Measurements from ENCODE around the gene TXNDC16. TPM values are rescaled to one million over a fixed set of nuclear protein-coding genes. Genes with fewer than 3 reads are reported as not detected.

The TXNDC16 gene
- total and polyA plus RNA-seq, 9 of the 15 experiments (the other 6 are each of a cell fraction or from before 2014, with no cell fraction given): 1.8 to 6.2 (median 4.9) TPM

- H3K9me1 ChIP-seq (ENCODE audit: control insufficient read depth, insufficient read depth, low read length): no peaks in the 10 kb centered on the region
- in situ Hi-C loops (cut with MboI): no loop called here
- H3K79me2 ChIP-seq (ENCODE audit: control insufficient read depth, insufficient read depth, low read length): no peaks in the 10 kb centered on the region
- no peak overlapping the region for H3K27ac ChIP-seq (ENCODE audit: extremely low read depth, low read depth, low read length)
- FAIRE-seq: no peak
- CTCF ChIA-PET (ENCODE audit: low intra/inter-chr PET ratio): no interaction called here
- TF ChIP-seq KDM2B (CRISPR knock-in tag; IDR thresholded peaks at IDR 0.05): no peak
- TF ChIP-seq VEZF1 (CRISPR knock-in tag; IDR thresholded peaks at IDR 0.05): no peak
- no peak for TF ChIP-seq ZKSCAN1 (IDR thresholded peaks at IDR 0.05; ENCODE audit: low read depth, low read length)
- no peak for TF ChIP-seq RNF2 (IDR thresholded peaks at IDR 0.05)
- no peak for TF ChIP-seq MAFG (tag; conservative IDR thresholded peaks at IDR 0.05)
- no peak for TF ChIP-seq SMARCE1 (IDR thresholded peaks at IDR 0.05)
- TF ChIP-seq ZNF764 (CRISPR knock-in tag; IDR thresholded peaks at IDR 0.05; ENCODE audit: low read depth): no peak
- no peak for TF ChIP-seq C11orf30 (IDR thresholded peaks at IDR 0.05; ENCODE audit: low read depth)
- no peak for TF ChIP-seq STAT5A (IDR thresholded peaks at IDR 0.05; ENCODE audit: borderline replicate concordance, low read length)
- TF ChIP-seq CREBBP (IDR thresholded peaks at IDR 0.05; ENCODE audit: low read depth, low read length): no peak
- H3K4me2 ChIP-seq (ENCODE audit: insufficient read depth, low read length): no peak overlapping the region
- no peak for DNase-seq (ENCODE audit: extremely low read depth in 1 of 4, low spot score in 3 of 4)
- no peaks in the 10 kb centered on the region for H3K27me3 ChIP-seq (ENCODE audit: control insufficient read depth in 2 of 2, insufficient read depth in 2 of 2, low read length in 2 of 2)
- intact Hi-C loops (cut with micrococcal nuclease): no loop called here
- no TSS peak for BruUV-seq (replicated peaks)
- 0% methylated on average over 2 of the region's 2 CpGs for WGBS (ENCODE audit: insufficient coverage, low coverage, missing lambda C conversion rate)
- H3K9ac ChIP-seq (ENCODE audit: insufficient read depth in 1 of 2, low read depth in 2 of 2, low read length in 2 of 2): no peak overlapping the region
- no peaks in the 10 kb centered on the region for H3K4me1 ChIP-seq (replicated peaks in 1 of 2; ENCODE audit: control insufficient read depth in 2 of 2, insufficient read depth in 2 of 2, low read length in 2 of 2)
- no peaks in the 10 kb centered on the region for H3K36me3 ChIP-seq (ENCODE audit: control insufficient read depth, insufficient read depth, low read length)
- POLR2A ChIA-PET: no interaction called here
- no peak overlapping the region for H3K4me3 ChIP-seq
- H2AFZ ChIP-seq (ENCODE audit: low read depth, low read length): no peak overlapping the region
- no peaks in the 10 kb centered on the region for H4K20me1 ChIP-seq (replicated peaks; ENCODE audit: control insufficient read depth, insufficient read depth, low read length)
- no peaks in the 10 kb centered on the region for H3K9me3 ChIP-seq (replicated peaks; ENCODE audit: control insufficient read depth, insufficient read depth, low read depth, low read length)
- ATAC-seq: no peak
These were observed 129.5 kb downstream of the TXNDC16 start for GRCh38 chr14:52422650-52423356.

Measured in K562 (cell line).